AG09309 (cell line): Measurements from ENCODE around the gene DDX25.

ENCODE experiments used
- DNase-seq: peaks from one replicate; pipeline ENCODE4 v3.0.0-alpha.2; 2010; ENCODE audit warnings: low read depth
- H3K4me3 ChIP-seq: 2 replicates; pipeline ENCODE4 v1.5.1; 2011; ENCODE audit warnings: mild to moderate bottlenecking, low read depth, low read length, moderate library complexity; ENCODE audit not compliant: control insufficient read depth
- CTCF ChIP-seq: IDR thresholded peaks from 2 replicates; pipeline ENCODE4 v1.5.1; 2011; ENCODE audit warnings: mild to moderate bottlenecking, low read depth, low read length, inconsistent platforms; ENCODE audit not compliant: insufficient read depth, control insufficient read depth; ENCODE audit errors: missing control alignments

The DDX25 gene

GRCh38 chr11:125959511-125959910 lies 55.2 kb downstream of the DDX25 start:
- no peak for DNase-seq
- no peak overlapping the region for H3K4me3 ChIP-seq
- no peak for TF ChIP-seq CTCF

- no peak overlapping the region for H3K4me3 ChIP-seq
- no peak for DNase-seq
- TF ChIP-seq CTCF = no peak
Observed at GRCh38 chr11:125959931-125960330, 55.6 kb downstream of the DDX25 start.

GRCh38 chr11:125960771-125961170 lies 56.5 kb downstream of the DDX25 start:
- H3K4me3 ChIP-seq = no peak overlapping the region
- no peak for DNase-seq
- TF ChIP-seq CTCF = no peak

- no peak for DNase-seq
- no peak overlapping the region for H3K4me3 ChIP-seq
- TF ChIP-seq CTCF = no peak
Observed at GRCh38 chr11:125967515-125967914, 63.2 kb downstream of the DDX25 start.

- DNase-seq = no peak
- no peak overlapping the region for H3K4me3 ChIP-seq
- TF ChIP-seq CTCF = no peak
Observed at GRCh38 chr11:125968354-125968753, 64.0 kb downstream of the DDX25 start.

GRCh38 chr11:125971618-125972017 lies 67.3 kb downstream of the DDX25 start:
- DNase-seq = no peak
- no peak for TF ChIP-seq CTCF
- no peak overlapping the region for H3K4me3 ChIP-seq

GRCh38 chr11:125974284-125974683 lies 70.0 kb downstream of the DDX25 start:
- no peak for DNase-seq

More at GRCh38 chr11:125974284-125974683, 70.0 kb downstream of the DDX25 start:
- TF ChIP-seq CTCF = no peak
- H3K4me3 ChIP-seq = no peak overlapping the region
